H9 (cell line): ENCODE data around the gene NIT2. TPM values are rescaled to one million over a fixed set of nuclear protein-coding genes. Genes with fewer than 3 reads are reported as not detected.

ENCODE experiments used
- DNase-seq: peaks from one replicate; pipeline ENCODE4 v3.0.0-alpha.2; 2017
- H2AFZ ChIP-seq: one replicate; pipeline ENCODE4 v1.6.1; 2013; ENCODE audit warnings: mild to moderate bottlenecking, low read length, control low read depth, moderate library complexity
- H2AK5ac ChIP-seq: 2 replicates; pipeline ENCODE4 v1.6.1; 2013; ENCODE audit warnings: low read length, control low read depth, mixed read lengths; ENCODE audit not compliant: insufficient read length
- H2BK120ac ChIP-seq: one replicate; pipeline ENCODE4 v1.6.1; 2013; ENCODE audit warnings: low read depth, mild to moderate bottlenecking, low read length, control low read depth, inconsistent platforms; ENCODE audit not compliant: poor library complexity, severe bottlenecking
- H2BK12ac ChIP-seq: 2 replicates; pipeline ENCODE4 v1.6.1; 2013; ENCODE audit warnings: low read length, control low read depth, mixed read lengths, low read depth; ENCODE audit not compliant: insufficient read length
- H2BK15ac ChIP-seq: 2 replicates; pipeline ENCODE4 v1.6.1; 2013; ENCODE audit warnings: low read depth, low read length, control low read depth
- H2BK20ac ChIP-seq: one replicate; pipeline ENCODE4 v1.6.1; 2013; ENCODE audit warnings: low read depth, mild to moderate bottlenecking, low read length, control low read depth, inconsistent platforms; ENCODE audit not compliant: poor library complexity, severe bottlenecking
- H2BK5ac ChIP-seq: 2 replicates; pipeline ENCODE4 v1.6.1; 2013; ENCODE audit warnings: low read length, control low read depth, mixed read lengths; ENCODE audit not compliant: insufficient read length
- H3K14ac ChIP-seq: 2 replicates; pipeline ENCODE4 v1.6.1; 2013; ENCODE audit warnings: low read length, control low read depth; ENCODE audit not compliant: insufficient read depth
- H3K18ac ChIP-seq: 2 replicates; pipeline ENCODE4 v1.6.1; 2013; ENCODE audit warnings: low read depth, mild to moderate bottlenecking, mixed read lengths, low read length, control low read depth; ENCODE audit not compliant: insufficient read length
- H3K23ac ChIP-seq: 2 replicates; pipeline ENCODE4 v1.6.1; 2013; ENCODE audit warnings: low read length, control low read depth, mixed read lengths, low read depth; ENCODE audit not compliant: insufficient read length
- H3K23me2 ChIP-seq: 2 replicates; pipeline ENCODE4 v1.6.1; 2013; ENCODE audit warnings: low read depth, mild to moderate bottlenecking, mixed read lengths, low read length, control low read depth; ENCODE audit not compliant: insufficient read length, poor library complexity, severe bottlenecking
- H3K27ac ChIP-seq: 2 replicates; pipeline ENCODE4 v1.5.1; 2013; ENCODE audit warnings: low read length, control low read depth, mixed read lengths, low read depth; ENCODE audit not compliant: insufficient read length
- H3K27me3 ChIP-seq: 2 replicates; pipeline ENCODE4 v1.6.1; 2013; ENCODE audit warnings: low read length, control low read depth, inconsistent platforms; ENCODE audit not compliant: insufficient read depth
- H3K4ac ChIP-seq: 2 replicates; pipeline ENCODE4 v1.6.1; 2013; ENCODE audit warnings: low read depth, mild to moderate bottlenecking, control low read depth, inconsistent platforms, low read length, moderate library complexity
- H3K4me1 ChIP-seq: 2 replicates; pipeline ENCODE4 v1.6.1; 2013; ENCODE audit warnings: low read length, control low read depth, inconsistent platforms; ENCODE audit not compliant: insufficient read depth
- H3K4me2 ChIP-seq: 2 replicates; pipeline ENCODE4 v1.6.1; 2013; ENCODE audit warnings: low read length, control low read depth, mixed read lengths; ENCODE audit not compliant: insufficient read length, insufficient read depth
- H3K56ac ChIP-seq: 2 replicates; pipeline ENCODE4 v1.6.1; 2013; ENCODE audit warnings: low read depth, mild to moderate bottlenecking, mixed read lengths, low read length, control low read depth; ENCODE audit not compliant: insufficient read length
- H3K79me1 ChIP-seq: 2 replicates; pipeline ENCODE4 v1.6.1; 2013; ENCODE audit warnings: low read depth, mild to moderate bottlenecking, moderate library complexity, low read length, control low read depth, inconsistent platforms; ENCODE audit not compliant: insufficient read depth, poor library complexity, severe bottlenecking
- H3K79me2 ChIP-seq: 2 replicates; pipeline ENCODE4 v1.6.1; 2013; ENCODE audit warnings: low read length, control low read depth, inconsistent platforms; ENCODE audit not compliant: insufficient read depth
- H3K9ac ChIP-seq: 2 replicates; pipeline ENCODE4 v1.6.1; 2013; ENCODE audit warnings: low read length, control low read depth, mixed read lengths; ENCODE audit not compliant: insufficient read length; ENCODE audit errors: extremely low read depth
- H3K9me3 ChIP-seq: one replicate; pipeline ENCODE4 v1.6.1; 2013; ENCODE audit warnings: low read depth, low read length, inconsistent platforms; ENCODE audit not compliant: control insufficient read depth
- H3T11ph ChIP-seq: one replicate; pipeline ENCODE4 v1.6.1; 2013; ENCODE audit warnings: mild to moderate bottlenecking, low read length, control low read depth, inconsistent platforms
- H4K20me1 ChIP-seq: one replicate; pipeline ENCODE4 v1.6.1; 2013; ENCODE audit not compliant: control insufficient read depth, insufficient read length, insufficient read depth
- H4K5ac ChIP-seq: 2 replicates; pipeline ENCODE4 v1.6.1; 2013; ENCODE audit warnings: low read depth, mild to moderate bottlenecking, mixed read lengths, low read length, control low read depth; ENCODE audit not compliant: insufficient read length
- H4K8ac ChIP-seq: replicated peaks from 2 replicates; pipeline ENCODE4 v1.6.1; 2013; ENCODE audit warnings: low read length, control low read depth, mixed read lengths, low read depth; ENCODE audit not compliant: insufficient read length
- H4K91ac ChIP-seq: 2 replicates; pipeline ENCODE4 v1.6.1; 2013; ENCODE audit warnings: low read depth, mild to moderate bottlenecking, moderate library complexity, mixed read lengths, low read length, control low read depth; ENCODE audit not compliant: insufficient read length
- H3K27ac Mint-ChIP-seq, 3 experiments: 2 replicates in 2 of 3; 3 replicates in 1 of 3; pipeline ENCODE4 v1.8.0; 2020 to 2021; ENCODE audit warnings: mixed read lengths in 3 of 3, mild to moderate bottlenecking in 1 of 3, moderate library complexity in 1 of 3
- H3K27me3 Mint-ChIP-seq: 2 replicates; pipeline ENCODE4 v1.8.0; 2021; ENCODE audit warnings: low read depth, mild to moderate bottlenecking, moderate library complexity, mixed read lengths
- H3K36me3 Mint-ChIP-seq, 3 experiments: 2 replicates in 2 of 3; 3 replicates in 1 of 3; pipeline ENCODE4 v1.8.0; 2020 to 2021; ENCODE audit warnings: low read depth in 3 of 3, mixed read lengths in 3 of 3; ENCODE audit not compliant: insufficient read depth in 1 of 3
- H3K4me1 Mint-ChIP-seq, 2 experiments: 2 replicates each; pipeline ENCODE4 v1.8.0; 2020; ENCODE audit warnings: mixed read lengths in 2 of 2
- H3K4me3 Mint-ChIP-seq, 2 experiments: 2 replicates in 1 of 2; 3 replicates in 1 of 2; pipeline ENCODE4 v1.8.0; 2020 to 2021; ENCODE audit warnings: mild to moderate bottlenecking in 2 of 2, mixed read lengths in 2 of 2, moderate library complexity in 1 of 2
- H3K9me3 Mint-ChIP-seq, 2 experiments: 2 replicates in 1 of 2; 3 replicates in 1 of 2; pipeline ENCODE4 v1.8.0; 2020; ENCODE audit warnings: mild to moderate bottlenecking in 2 of 2, mixed read lengths in 2 of 2, moderate library complexity in 1 of 2
- CTCF ChIP-seq: fragments of 200-600 bp; sonication (generic); conservative IDR thresholded peaks from 3 replicates; pipeline ENCODE4 v1.8.0; 2021; ENCODE audit warnings: antibody characterized with exemption, mild to moderate bottlenecking
- WGBS: extraction: QIAGEN DNeasy Blood & Tissue Kit; methylation state at CpG from one replicate; pipeline ENCODE4 v1.1.7; 2013; ENCODE audit warnings: missing lambda C conversion rate, low lambda C conversion rate, mixed read lengths; ENCODE audit not compliant: insufficient read length; ENCODE audit errors: extremely low coverage; 5-methylcytosine and 5-hydroxymethylcytosine counted together
- total RNA-seq: library from RNA; stranded (reverse); gene quantifications from 2 replicates; pipeline ENCODE4 v1.2.1, GENCODE V29; 2021

Gene NIT2
- total RNA-seq, 1 experiment from 2014 or later: 26.6 TPM

GRCh38 chr3:100364421-100364820 is 29.9 kb downstream of the NIT2 start:
- Histone ChIP-seq H3K9me3 (no peaks in the 10 kb centered on the region), H3K79me2 (no peaks in the 10 kb centered on the region), H3K27ac (no peak overlapping the region), H2BK120ac (no peak overlapping the region), H2BK15ac (no peak overlapping the region), H4K8ac (no peak overlapping the region), H3T11ph (no peak overlapping the region), H4K91ac (no peak overlapping the region), H2BK12ac (no peak overlapping the region), H3K23ac (no peak overlapping the region), H3K79me1 (no peaks in the 10 kb centered on the region), H3K14ac (no peak overlapping the region), H3K23me2 (no peaks in the 10 kb centered on the region), H3K4me1 (no peaks in the 10 kb centered on the region), H3K27me3 (no peaks in the 10 kb centered on the region), H2AFZ (no peak overlapping the region), H2BK20ac (no peak overlapping the region), H3K56ac (no peak overlapping the region), H3K4me2 (no peak overlapping the region), H4K5ac (no peak overlapping the region), H3K18ac (no peak overlapping the region), H3K4ac (no peak overlapping the region), H3K9ac (no peak overlapping the region), H2BK5ac (no peak overlapping the region), H4K20me1 (no peaks in the 10 kb centered on the region), H2AK5ac (no peak overlapping the region)
- no peaks in the 10 kb centered on the region for H3K4me1 Mint-ChIP-seq
- 100% methylated on average over 1 of the region's 3 CpGs for WGBS
- no peaks in the 10 kb centered on the region for H3K27me3 Mint-ChIP-seq
- no peak overlapping the region for H3K27ac Mint-ChIP-seq
- no peak for DNase-seq
- peaks cover 20 to 69% (median 56%) of the 10 kb centered on the region in 3 experiments; a peak in 6 of 7 replicates for H3K36me3 Mint-ChIP-seq
- H3K9me3 Mint-ChIP-seq: peaks cover 0 to 3% of the 10 kb centered on the region in 2 experiments; a peak in 1 of 5 replicates
- H3K4me3 Mint-ChIP-seq: no peak overlapping the region
- no peak for TF ChIP-seq CTCF
